B cell (primary cell): ENCODE results near the gene ABHD2. TPM values are rescaled to one million over a fixed set of nuclear protein-coding genes. Genes with fewer than 3 reads are reported as not detected.

Source experiments
- ATAC-seq: fragments of 200-7000 bp; cut with Tn5 transposase; one replicate; pipeline ENCODE4 v1.10.0; 2021; ENCODE audit warnings: low read depth, mild to moderate bottlenecking, moderate number of reproducible peaks, moderate library complexity
- CTCF ChIA-PET: fragments of 350-600 bp; sonication (Branson Sonifier 250); formaldehyde crosslinking; loops from one replicate; lab custom pipeline; 2021; ENCODE audit warnings: antibody characterized with exemption, inconsistent platforms; lab: Charles Lee
- POLR2A ChIA-PET: fragments of 350-600 bp; sonication (Branson Sonifier 250); formaldehyde crosslinking; loops from one replicate; lab custom pipeline; 2021; ENCODE audit warnings: antibody characterized with exemption; lab: Charles Lee
- DNase-seq: peaks from one replicate; pipeline ENCODE4 v3.0.0; 2013
- H2AFZ ChIP-seq: 2 replicates; pipeline ENCODE4 v1.6.1; 2012; ENCODE audit warnings: mild to moderate bottlenecking, low read depth, low read length; ENCODE audit not compliant: insufficient read depth, poor library complexity, severe bottlenecking
- H3K27ac ChIP-seq, 2 donors: 1 replicate in 1 of 2; 2 replicates in 1 of 2; pipeline ENCODE4 v1.5.1; 2012 to 2013; ENCODE audit warnings: low read length in 2 of 2, mild to moderate bottlenecking in 2 of 2, moderate library complexity in 1 of 2
- H3K27me3 ChIP-seq, 4 experiments: fragments of 200-600 bp in 1 of 4; sonication (generic) in 1 of 4; replicated peaks in 1 of 4; 1 replicate in 2 of 4; 2 replicates in 2 of 4; pipeline versions ENCODE4 v1.6.1 to v1.7.0; 2013 to 2016; ENCODE audit warnings: low read length in 3 of 4, mild to moderate bottlenecking in 2 of 4, mixed read lengths in 1 of 4, moderate library complexity in 1 of 4; ENCODE audit not compliant: insufficient read depth in 4 of 4, control insufficient read depth in 3 of 4; ENCODE audit errors: control extremely low read depth in 1 of 4
- H3K36me3 ChIP-seq, 2 experiments: replicated peaks in 1 of 2; 1 replicate in 1 of 2; 2 replicates in 1 of 2; pipeline versions ENCODE4 v1.6.1 to v1.7.1; 2013; ENCODE audit warnings: low read length in 1 of 2; ENCODE audit not compliant: insufficient read depth in 2 of 2, control insufficient read depth in 1 of 2; ENCODE audit errors: control extremely low read depth in 1 of 2, extremely low read depth in 1 of 2
- H3K4me1 ChIP-seq, 2 donors: fragments of 200-600 bp in 1 of 2; sonication (generic) in 1 of 2; 1 replicate in 1 of 2; 2 replicates in 1 of 2; pipeline versions ENCODE4 v1.5.1 to v1.6.1; 2013 to 2017; ENCODE audit warnings: low read length in 2 of 2; ENCODE audit not compliant: control insufficient read depth in 2 of 2, insufficient read depth in 2 of 2
- H3K4me2 ChIP-seq: replicated peaks from 2 replicates; pipeline ENCODE3; 2012; ENCODE audit warnings: mild to moderate bottlenecking, low read depth, low read length; ENCODE audit not compliant: poor library complexity, severe bottlenecking
- H3K4me3 ChIP-seq, 5 experiments: fragments of 200-600 bp in 1 of 5; sonication (generic) in 1 of 5; 1 replicate in 3 of 5; 2 replicates in 2 of 5; pipeline versions ENCODE4 v1.5.1 to v1.7.0; 2011 to 2016; ENCODE audit warnings: low read length in 4 of 5, mild to moderate bottlenecking in 4 of 5, low read depth in 2 of 5, control low read depth in 1 of 5, moderate library complexity in 1 of 5; ENCODE audit not compliant: insufficient read depth in 1 of 5; ENCODE audit errors: control extremely low read depth in 1 of 5, extremely low read depth in 1 of 5
- H3K79me2 ChIP-seq: fragments of 200-600 bp; sonication (generic); one replicate; pipeline ENCODE4 v1.6.0; 2016; ENCODE audit warnings: low read length; ENCODE audit not compliant: control insufficient read depth, insufficient read depth
- H3K9ac ChIP-seq: fragments of 200-600 bp; sonication (generic); 2 replicates; pipeline ENCODE4 v1.6.1; 2017; ENCODE audit warnings: mild to moderate bottlenecking, low read length, moderate library complexity
- H3K9me3 ChIP-seq, 3 donors: one replicate each; pipeline versions ENCODE4 v1.6.1 to v1.7.1; 2013; ENCODE audit warnings: low read length in 2 of 3; ENCODE audit not compliant: control insufficient read depth in 2 of 3, insufficient read depth in 1 of 3; ENCODE audit errors: control extremely low read depth in 1 of 3
- H4K20me1 ChIP-seq: 2 replicates; pipeline ENCODE4 v1.6.0; 2012; ENCODE audit warnings: mild to moderate bottlenecking, low read length; ENCODE audit not compliant: insufficient read depth, control insufficient read depth, poor library complexity, severe bottlenecking
- H3K27ac Mint-ChIP-seq: one replicate; pipeline ENCODE4 v1.8.0; 2021; ENCODE audit warnings: mixed read lengths
- H3K27me3 Mint-ChIP-seq: one replicate; pipeline ENCODE4 v1.8.0; 2021; ENCODE audit warnings: mixed read lengths
- H3K4me1 Mint-ChIP-seq: one replicate; pipeline ENCODE4 v1.8.0; 2021; ENCODE audit warnings: mixed read lengths
- H3K4me3 Mint-ChIP-seq: one replicate; pipeline ENCODE4 v1.8.0; 2021; ENCODE audit warnings: mixed read lengths
- H3K9me3 Mint-ChIP-seq: one replicate; pipeline ENCODE4 v1.8.0; 2022; ENCODE audit warnings: mixed read lengths; ENCODE audit not compliant: insufficient read depth
- EZH2 ChIP-seq: IDR thresholded peaks from 2 replicates; pipeline ENCODE4 v1.6.1; 2012; ENCODE audit warnings: borderline replicate concordance, low read depth, mild to moderate bottlenecking, moderate library complexity, low read length; ENCODE audit not compliant: insufficient read depth, poor library complexity, severe bottlenecking
- WGBS: methylation state at CpG from one replicate; pipeline ENCODE4 v1.1.5; 2013; ENCODE audit warnings: missing lambda C conversion rate; ENCODE audit not compliant: insufficient coverage; 5-methylcytosine and 5-hydroxymethylcytosine counted together
- intact Hi-C: fragments of 100-400 bp; cut with micrococcal nuclease; formaldehyde crosslinking; loops from one replicate; pipeline ENCODE4 v1.10.0; 2022
- polyA plus RNA-seq: library from polyadenylated mRNA; depleted of rRNA; stranded (reverse); fragments of >200 nt; gene quantifications from 2 replicates; pipeline ENCODE4 v1.2.3, GENCODE V29; 2012
- total RNA-seq, 2 donors: library from RNA; stranded (reverse); fragments of 120-200 nt in 1 of 2; gene quantifications; 1 replicate in 1 of 2; 2 replicates in 1 of 2; pipeline versions ENCODE4 v1.2.3 to v1.2.4, GENCODE V29; 2013 to 2022
- TF ChIP-seq, protein P1 (sequence below): fragments of 200-600 bp; IDR thresholded peaks from one replicate; pipeline ENCODE4 v1.8.0; 2022; ENCODE audit warnings: antibody characterized with exemption, mild to moderate bottlenecking

ABHD2 gene
- total and polyA plus RNA-seq, 2 donors (not counting 1 experiment from before 2014, with no cell fraction given), result 7.1 to 45.8 TPM

DNA sequence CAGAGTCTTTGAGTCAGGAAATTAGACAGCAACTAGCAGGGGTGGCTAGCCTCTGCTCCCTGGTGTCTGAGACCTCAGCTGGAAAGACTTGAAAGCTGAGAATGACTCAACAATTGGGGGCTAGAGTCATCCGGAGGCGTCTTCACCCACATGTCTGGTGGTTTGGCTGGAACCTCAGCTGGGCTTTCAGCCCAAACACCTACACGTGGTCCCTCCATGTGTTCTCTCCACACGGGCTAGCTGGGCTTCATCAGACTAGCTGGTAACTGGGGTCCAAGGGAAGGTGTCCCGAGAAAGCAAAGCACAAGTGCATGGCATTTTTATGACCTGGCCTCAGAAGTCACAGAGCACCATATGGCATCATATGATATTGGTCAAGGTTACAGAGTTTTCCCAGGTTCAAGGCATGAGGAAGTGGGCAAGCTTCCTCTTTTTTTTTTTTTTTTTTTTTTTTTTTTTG, 19.9 kb upstream of the ABHD2 start:
- CTCF ChIA-PET, result interaction anchor here (0.7 kb wide), 1 partner anchor 20 kb away, joined by 4 read pairs; the partner anchor contains the start of gene ABHD2
- Mint-ChIP-seq H3K27me3 (peaks cover 12% of the 10 kb centered on the region), H3K4me1 (no peaks in the 10 kb centered on the region), H3K9me3 (peaks cover 16% of the 10 kb centered on the region), H3K4me3 (no peak overlapping the region), H3K27ac (no peak overlapping the region)
- WGBS, result 5% methylated on average over 4 of the region's 5 CpGs
- Histone ChIP-seq H3K9ac (no peak overlapping the region), H3K9me3 (peaks cover 0 to 20% (median 20%) of the 10 kb centered on the region in 3 donors), H3K4me1 (peaks cover 0 to 3% of the 10 kb centered on the region in 2 donors), H3K27ac (no peak overlapping the region), H2AFZ (no peak overlapping the region), H3K4me2 (no peak overlapping the region), H3K27me3 (peaks cover 0 to 9% (median 0%) of the 10 kb centered on the region in 4 experiments), H3K79me2 (no peaks in the 10 kb centered on the region), H3K36me3 (no peaks in the 10 kb centered on the region), H4K20me1 (no peaks in the 10 kb centered on the region), H3K4me3 (no peak overlapping the region)
- POLR2A ChIA-PET, result no interaction called here
- intact Hi-C loops, result no loop called here
- no peak for ATAC-seq
- DNase-seq, result no peak
- TF ChIP-seq, protein P1, sequence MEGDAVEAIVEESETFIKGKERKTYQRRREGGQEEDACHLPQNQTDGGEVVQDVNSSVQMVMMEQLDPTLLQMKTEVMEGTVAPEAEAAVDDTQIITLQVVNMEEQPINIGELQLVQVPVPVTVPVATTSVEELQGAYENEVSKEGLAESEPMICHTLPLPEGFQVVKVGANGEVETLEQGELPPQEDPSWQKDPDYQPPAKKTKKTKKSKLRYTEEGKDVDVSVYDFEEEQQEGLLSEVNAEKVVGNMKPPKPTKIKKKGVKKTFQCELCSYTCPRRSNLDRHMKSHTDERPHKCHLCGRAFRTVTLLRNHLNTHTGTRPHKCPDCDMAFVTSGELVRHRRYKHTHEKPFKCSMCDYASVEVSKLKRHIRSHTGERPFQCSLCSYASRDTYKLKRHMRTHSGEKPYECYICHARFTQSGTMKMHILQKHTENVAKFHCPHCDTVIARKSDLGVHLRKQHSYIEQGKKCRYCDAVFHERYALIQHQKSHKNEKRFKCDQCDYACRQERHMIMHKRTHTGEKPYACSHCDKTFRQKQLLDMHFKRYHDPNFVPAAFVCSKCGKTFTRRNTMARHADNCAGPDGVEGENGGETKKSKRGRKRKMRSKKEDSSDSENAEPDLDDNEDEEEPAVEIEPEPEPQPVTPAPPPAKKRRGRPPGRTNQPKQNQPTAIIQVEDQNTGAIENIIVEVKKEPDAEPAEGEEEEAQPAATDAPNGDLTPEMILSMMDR, result no peak
- TF ChIP-seq EZH2, result no peak

DNA sequence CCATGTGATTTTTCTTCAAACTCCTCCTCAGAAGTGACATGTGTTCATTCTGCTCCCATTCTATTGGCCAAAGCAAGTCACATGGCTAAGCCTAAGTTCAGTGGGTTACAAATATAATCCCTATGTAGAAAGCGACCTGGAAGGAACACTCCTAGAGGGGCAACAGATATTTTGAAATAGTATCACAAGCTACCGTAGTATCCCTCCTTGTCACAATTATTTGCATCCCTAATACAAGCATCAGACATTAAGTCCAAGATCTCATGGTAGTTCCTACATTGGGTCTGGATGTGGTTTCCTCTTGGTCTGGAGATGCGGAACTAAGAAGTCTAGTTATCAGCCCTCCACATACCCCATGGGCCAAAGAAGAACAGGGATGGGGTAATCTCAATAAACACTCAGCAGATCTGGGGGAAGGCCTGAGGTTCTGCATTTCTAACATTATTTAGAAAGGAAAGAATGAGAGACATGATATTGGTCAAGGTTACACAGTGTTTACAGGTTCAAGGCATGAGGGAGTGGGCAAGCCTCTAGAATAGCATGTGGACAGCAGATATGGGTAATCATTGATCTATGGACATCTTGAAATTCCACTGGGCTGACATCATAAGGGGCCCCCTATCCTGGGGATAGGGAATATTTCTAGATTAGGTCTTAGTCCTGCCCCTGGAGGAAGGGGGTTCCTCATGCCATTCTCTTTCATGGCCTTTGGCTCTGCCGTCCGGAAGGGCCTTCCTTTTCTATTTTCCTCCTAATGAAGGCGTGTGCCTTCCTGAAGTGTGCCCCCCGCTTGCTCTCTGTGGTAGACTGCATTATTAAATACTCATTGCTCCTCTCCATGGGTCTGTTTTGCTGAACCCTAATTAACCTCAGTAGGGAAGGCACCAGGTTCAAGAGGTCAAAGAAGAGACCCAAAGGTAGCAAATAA, 17.8 kb upstream of the ABHD2 start:
- no peaks in the 10 kb centered on the region for H3K79me2 ChIP-seq
- H3K9me3 ChIP-seq, result peaks cover 0 to 20% (median 20%) of the 10 kb centered on the region in 3 donors
- 100% methylated on average over 2 of the region's 7 CpGs for WGBS
- no peak overlapping the region for H3K4me3 ChIP-seq
- Mint-ChIP-seq H3K27ac (no peak overlapping the region), H3K27me3 (peaks cover 19% of the 10 kb centered on the region), H3K4me3 (no peak overlapping the region), H3K4me1 (no peaks in the 10 kb centered on the region), H3K9me3 (peaks cover 16% of the 10 kb centered on the region)
- no peak for DNase-seq
- no peak for TF ChIP-seq EZH2
- TF ChIP-seq, protein P1, result no peak
- H4K20me1 ChIP-seq, result no peaks in the 10 kb centered on the region
- no peaks in the 10 kb centered on the region for H3K36me3 ChIP-seq
- CTCF ChIA-PET, result no interaction called here
- peaks cover 0 to 17% (median 0%) of the 10 kb centered on the region in 4 experiments for H3K27me3 ChIP-seq
- intact Hi-C loops, result no loop called here
- H3K27ac ChIP-seq, result no peak overlapping the region
- peaks cover 0 to 3% of the 10 kb centered on the region in 2 donors for H3K4me1 ChIP-seq
- no peak for ATAC-seq
- H3K9ac ChIP-seq, result no peak overlapping the region
- POLR2A ChIA-PET, result no interaction called here
- H2AFZ ChIP-seq, result no peak overlapping the region
- H3K4me2 ChIP-seq, result no peak overlapping the region
